Hair follicular keratinocyte (primary cell): Measurements from ENCODE around the gene CHAD. TPM values are rescaled to one million over a fixed set of nuclear protein-coding genes. Genes with fewer than 3 reads are reported as not detected.

Source experiments
- total RNA-seq: library from RNA; depleted of rRNA; stranded (reverse); fragments of >200 nt; gene quantifications from 2 replicates; pipeline ENCODE4 v1.2.3, GENCODE V29; 2015

Gene CHAD, protein sequence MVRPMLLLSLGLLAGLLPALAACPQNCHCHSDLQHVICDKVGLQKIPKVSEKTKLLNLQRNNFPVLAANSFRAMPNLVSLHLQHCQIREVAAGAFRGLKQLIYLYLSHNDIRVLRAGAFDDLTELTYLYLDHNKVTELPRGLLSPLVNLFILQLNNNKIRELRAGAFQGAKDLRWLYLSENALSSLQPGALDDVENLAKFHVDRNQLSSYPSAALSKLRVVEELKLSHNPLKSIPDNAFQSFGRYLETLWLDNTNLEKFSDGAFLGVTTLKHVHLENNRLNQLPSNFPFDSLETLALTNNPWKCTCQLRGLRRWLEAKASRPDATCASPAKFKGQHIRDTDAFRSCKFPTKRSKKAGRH
- not detected in 2 replicates for total RNA-seq

DNA sequence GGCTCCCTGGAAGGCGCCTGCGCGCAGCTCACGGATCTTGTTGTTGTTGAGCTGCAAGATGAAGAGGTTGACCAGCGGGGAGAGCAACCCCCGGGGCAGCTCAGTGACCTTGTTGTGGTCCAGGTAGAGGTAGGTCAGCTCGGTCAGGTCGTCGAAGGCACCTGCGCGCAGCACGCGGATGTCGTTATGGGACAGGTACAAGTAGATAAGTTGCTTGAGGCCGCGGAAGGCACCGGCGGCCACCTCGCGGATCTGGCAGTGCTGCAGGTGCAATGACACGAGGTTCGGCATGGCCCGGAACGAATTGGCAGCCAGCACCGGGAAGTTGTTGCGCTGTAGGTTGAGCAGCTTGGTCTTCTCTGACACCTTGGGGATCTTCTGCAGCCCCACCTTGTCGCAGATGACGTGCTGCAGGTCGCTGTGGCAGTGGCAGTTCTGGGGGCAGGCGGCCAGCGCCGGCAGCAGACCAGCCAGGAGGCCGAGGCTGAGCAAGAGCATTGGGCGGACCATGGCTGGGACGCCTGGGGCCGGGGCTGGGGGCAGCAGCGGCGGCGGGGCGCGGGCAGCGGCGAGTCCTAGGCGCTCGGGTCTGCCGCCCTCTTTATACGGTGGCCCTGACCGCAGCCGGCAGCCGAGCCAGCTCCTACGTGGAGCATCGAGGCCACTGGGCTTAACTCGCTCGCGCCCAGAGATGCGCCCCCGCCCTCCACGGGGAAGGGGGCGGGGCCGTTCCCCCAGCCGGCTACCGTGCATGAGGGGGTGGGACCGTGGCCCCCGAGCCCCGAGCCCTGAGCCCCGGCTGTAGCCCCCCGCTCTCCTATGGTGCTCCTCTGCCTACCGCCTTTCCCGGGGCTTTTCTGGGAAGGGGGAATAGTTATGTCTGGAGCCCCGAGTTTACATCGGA, at the start of gene CHAD:
Gene CHAD (minus strand): TSS at position 577 of the 904 bp plus-strand sequence. CDS start 67 bp downstream, at position 510.

DNA sequence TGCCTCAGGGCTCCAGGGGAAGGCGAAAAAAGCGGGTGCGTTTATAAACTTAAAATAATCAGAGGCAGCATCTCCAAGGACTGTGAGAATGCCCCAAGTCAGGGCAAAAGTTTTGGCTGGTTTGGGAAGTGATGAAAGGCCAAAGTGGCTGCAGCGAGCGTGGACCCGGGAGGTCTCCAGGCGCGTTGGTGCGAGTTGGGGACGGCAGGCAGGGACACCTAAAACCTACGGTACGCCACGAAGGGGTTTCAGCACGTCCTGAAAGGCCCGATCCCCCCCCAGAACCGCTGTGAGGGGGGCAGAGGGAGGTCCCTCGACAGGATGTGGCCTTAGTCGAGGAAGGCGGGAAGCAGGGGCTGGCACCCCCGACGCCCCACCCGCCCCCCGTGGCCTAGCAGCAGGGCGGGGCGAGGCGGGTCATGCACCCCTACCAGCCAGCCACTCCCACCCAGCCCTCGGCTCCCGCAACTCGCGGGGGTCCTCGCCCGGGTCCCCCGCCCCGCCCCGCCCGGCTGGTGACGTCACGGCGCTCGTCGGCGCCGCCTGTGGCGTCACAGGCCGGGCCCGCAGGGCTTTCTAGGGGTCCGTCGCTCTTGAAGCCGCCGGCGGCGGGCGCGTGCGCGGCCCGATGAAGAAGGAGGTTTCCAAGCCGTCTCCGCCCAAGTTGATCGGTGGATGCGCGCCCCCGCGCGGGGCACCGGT, 39.3 kb upstream of the CHAD start, which contains the start of gene MYCBPAP:
Gene MYCBPAP (plus strand): TSS at position 569 of the 702 bp plus-strand sequence. CDS start 236 bp downstream, outside the sequence.

DNA sequence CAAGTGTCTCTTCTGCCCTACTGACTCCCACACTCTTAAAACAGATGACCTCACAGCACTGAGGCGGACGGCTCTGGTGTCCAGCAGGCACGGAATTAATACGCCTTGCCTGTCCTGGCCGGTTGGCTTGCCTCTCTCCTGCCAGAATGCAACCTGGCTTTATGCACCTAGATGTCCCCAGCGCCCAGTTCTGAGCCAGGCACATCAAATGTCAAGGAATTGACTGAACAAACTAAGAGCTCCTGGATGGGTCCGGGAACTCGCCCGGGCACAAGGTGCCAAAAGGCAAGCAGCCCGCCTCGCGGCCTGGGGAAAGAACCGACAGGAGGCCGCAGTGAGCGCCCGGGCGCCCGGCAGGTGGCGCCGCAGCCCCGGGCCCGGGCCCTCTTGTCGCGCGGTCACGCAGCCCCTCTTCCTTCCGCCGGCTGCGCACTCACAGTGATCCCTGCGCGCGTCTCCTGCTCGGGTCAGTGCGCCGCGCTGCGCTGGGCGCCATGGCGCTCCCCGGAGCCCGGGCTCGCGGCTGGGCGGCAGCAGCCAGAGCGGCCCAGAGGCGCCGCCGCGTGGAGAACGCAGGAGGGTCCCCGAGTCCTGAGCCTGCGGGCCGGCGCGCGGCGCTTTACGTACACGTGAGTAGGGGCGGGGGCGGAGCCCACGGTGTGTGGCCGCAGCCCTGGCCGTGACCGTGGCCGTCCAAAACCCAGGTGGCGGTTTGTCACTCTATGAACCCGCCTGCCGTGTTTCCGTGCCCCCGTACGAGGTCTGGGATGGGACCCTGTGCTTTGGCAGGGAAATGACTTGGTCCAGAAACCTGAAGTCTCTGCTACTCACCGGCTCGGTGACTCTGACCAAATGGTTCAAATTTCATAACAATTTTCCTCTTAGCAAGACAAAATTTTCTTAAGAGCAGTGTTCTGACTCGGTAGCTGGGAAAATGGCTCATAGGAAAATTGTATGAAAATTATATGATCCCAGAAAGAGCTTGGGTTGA, 10.0 kb upstream of the CHAD start, which contains the start of gene RSAD1:
Gene RSAD1 (plus strand): TSS at position 470 of the 991 bp plus-strand sequence. CDS start 25 bp downstream, at position 495.

DNA sequence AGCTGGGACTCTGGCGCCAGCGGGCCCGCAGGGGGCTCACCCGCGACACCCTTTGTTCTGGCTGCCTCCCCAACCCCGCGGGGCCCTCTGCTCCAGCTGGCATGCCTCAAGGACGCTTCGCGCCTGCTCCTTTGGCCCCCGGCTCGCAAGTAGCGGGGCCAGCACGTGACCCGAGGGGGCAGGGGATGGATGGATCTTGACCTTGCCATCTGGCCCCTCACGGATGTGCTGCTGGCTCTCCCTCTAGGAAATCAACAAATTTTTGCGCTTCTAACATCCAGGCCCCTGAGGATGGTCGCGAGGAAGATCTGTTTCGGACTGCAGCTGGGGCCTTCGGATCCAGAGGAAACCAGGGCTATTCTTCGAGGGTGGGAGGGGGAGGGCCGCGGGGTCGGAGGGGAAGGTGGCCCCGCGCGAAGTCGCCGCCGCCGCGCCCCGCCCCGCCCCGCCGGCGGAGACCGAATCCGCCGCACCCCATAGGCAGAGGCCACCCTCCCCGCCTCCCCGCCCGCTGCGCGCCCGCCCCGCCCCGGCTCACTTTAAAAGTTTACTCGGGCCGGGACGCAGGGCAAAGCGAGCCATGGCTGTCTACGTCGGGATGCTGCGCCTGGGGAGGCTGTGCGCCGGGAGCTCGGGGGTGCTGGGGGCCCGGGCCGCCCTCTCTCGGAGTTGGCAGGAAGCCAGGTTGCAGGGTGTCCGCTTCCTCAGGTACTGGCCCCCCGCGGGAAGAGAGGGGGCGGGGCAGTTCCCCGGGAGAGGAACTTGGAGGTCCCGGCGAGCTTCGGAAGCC, 42.8 kb downstream of the CHAD start, which contains the start of gene ACSF2:
Gene ACSF2 (plus strand): TSS at position 537 of the 790 bp plus-strand sequence. CDS start 44 bp downstream, at position 581.

Other genes starting within 250 kb of the CHAD start
- 2.0 and 3.4 TPM in 2 replicates for gene TMEM92, start 194.4 kb downstream of the CHAD start, total RNA-seq
- 56.8 and 74.5 TPM in 2 replicates for gene XYLT2, start 122.8 kb downstream of the CHAD start, total RNA-seq
- gene MRPL27, start 95.7 kb downstream of the CHAD start, total RNA-seq, result 88.6 and 127 TPM in 2 replicates
- 2.1 and 8.1 TPM in 2 replicates for gene EME1, start 95.7 kb downstream of the CHAD start, total RNA-seq
- 136 and 238 TPM in 2 replicates for gene LRRC59, start 71.4 kb downstream of the CHAD start, total RNA-seq
- 19.7 and 28.0 TPM in 2 replicates for gene ACSF2, start 42.7 kb downstream of the CHAD start, total RNA-seq
- 19.5 and 24.9 TPM in 2 replicates for gene RSAD1, start 10.0 kb upstream of the CHAD start, total RNA-seq
- gene MYCBPAP, start 39.6 kb upstream of the CHAD start, total RNA-seq, result 0.62 and 1.6 TPM in 2 replicates
- 83.9 and 90.6 TPM in 2 replicates for gene EPN3, start 63.9 kb upstream of the CHAD start, total RNA-seq
- 30.3 and 57.0 TPM in 2 replicates for gene SPATA20, start 78.3 kb upstream of the CHAD start, total RNA-seq
- gene CACNA1G, start 91.8 kb upstream of the CHAD start, total RNA-seq, result 0.08 TPM in 1 of 2 replicates, not detected in the other
- 13.7 and 14.9 TPM in 2 replicates for gene ABCC3, start 166.0 kb upstream of the CHAD start, total RNA-seq
- 20.9 and 21.4 TPM in 2 replicates for gene ANKRD40, start 239.0 kb upstream of the CHAD start, total RNA-seq